ENCODE results near the gene FGD3.

DNA sequence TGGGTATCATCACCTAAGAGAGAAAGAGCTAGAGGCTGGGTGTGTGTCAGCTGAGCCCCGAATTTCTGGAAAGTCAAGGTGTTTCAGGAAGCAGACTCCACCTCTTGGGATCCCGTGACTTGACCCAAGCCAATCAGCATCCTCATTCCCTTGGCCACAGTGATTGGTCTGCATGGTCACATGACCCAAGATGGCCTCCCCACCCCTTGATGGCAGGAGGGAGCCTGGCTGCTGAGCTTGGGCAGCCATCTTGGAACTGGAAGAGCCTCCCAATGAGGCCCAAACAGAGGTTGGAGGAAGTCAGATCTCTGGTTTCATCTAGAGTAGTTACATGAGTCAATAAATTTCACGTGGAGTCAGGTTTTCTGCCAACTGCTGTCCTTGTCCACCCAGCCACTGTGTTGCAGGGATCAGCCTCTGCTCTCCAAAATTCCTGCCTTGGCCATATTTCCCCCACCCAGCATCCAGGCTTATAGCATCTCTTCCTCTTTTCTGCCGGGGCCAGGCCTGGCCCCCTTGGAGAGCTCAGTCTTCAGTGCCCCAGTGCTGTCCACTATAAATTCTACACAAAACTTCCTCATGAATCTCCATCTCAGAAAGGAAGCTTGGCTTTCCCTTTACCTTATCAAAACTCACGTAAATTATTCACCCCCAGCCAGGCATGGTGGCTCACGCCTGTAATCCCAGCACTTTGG is 93.9 kb downstream of the FGD3 start:
- TF ChIP-seq CTCF (IDR thresholded peaks at IDR 0.05 in 2 of 3, conservative IDR thresholded peaks at IDR 0.05 in 1 of 3; ENCODE audit: insufficient read depth in 2 of 3, low read depth in 1 of 3, low read length in 3 of 3), result no peak
- TF ChIP-seq RAD21 (CRISPR knock-in tag; conservative IDR thresholded peaks at IDR 0.05 in 1 of 2, IDR thresholded peaks at IDR 0.05 in 1 of 2), result no peak

Data from K562 (cell line).